Stimulated activated CD8-positive, alpha-beta memory T cell treated with anti-CD3 and anti-CD28 coated beads, Interleukin-12 subunit alpha, Interleukin-12 subunit beta, amount 100 ng/mL, for 24 hours (primary cell): ENCODE measurements around the gene TMEM63B.
A peak's percentile ranks its signal among the peaks of the same experiment; 100 is the strongest.
"Not testable (repeated sequence)": the region's sequence is repeated elsewhere in the genome, so short reads cannot be mapped to it uniquely, and the experiment has no call there.

ENCODE experiments used
- DNase-seq: peaks from one replicate; pipeline ENCODE4 v3.0.0-alpha.2; 2020; ENCODE audit errors: extremely low read depth

The TMEM63B gene

GRCh38 chr6:44094403-44095242 is 32.7 kb upstream of the TMEM63B start:
- no peak for DNase-seq

- not testable (repeated sequence) for DNase-seq
Measured at GRCh38 chr6:44095243-44095623, 32.1 kb upstream of the TMEM63B start.

GRCh38 chr6:44096612-44097011 is 30.7 kb upstream of the TMEM63B start:
- DNase-seq: peak; percentile 30

- no peak for DNase-seq
Measured at GRCh38 chr6:44097782-44098317, 29.5 kb upstream of the TMEM63B start.

GRCh38 chr6:44099192-44099591 is 28.2 kb upstream of the TMEM63B start:
- DNase-seq: no peak

GRCh38 chr6:44100088-44100550 is 27.2 kb upstream of the TMEM63B start:
- DNase-seq: no peak

- DNase-seq: no peak
Measured at GRCh38 chr6:44101832-44102231, 25.5 kb upstream of the TMEM63B start.

- DNase-seq: no peak
Measured at GRCh38 chr6:44102527-44102926, 24.8 kb upstream of the TMEM63B start.

GRCh38 chr6:44104481-44105021 is 22.8 kb upstream of the TMEM63B start:
- DNase-seq: no peak

GRCh38 chr6:44105146-44105545 is 22.2 kb upstream of the TMEM63B start:
- no peak for DNase-seq

GRCh38 chr6:44105993-44106740 is 21.2 kb upstream of the TMEM63B start:
- DNase-seq: no peak

- DNase-seq: no peak
Measured at GRCh38 chr6:44107017-44107416, 20.3 kb upstream of the TMEM63B start.

GRCh38 chr6:44108471-44108870 is 18.9 kb upstream of the TMEM63B start:
- no peak for DNase-seq

- DNase-seq: no peak
Measured at GRCh38 chr6:44109212-44109611, 18.1 kb upstream of the TMEM63B start.

- no peak for DNase-seq
Measured at GRCh38 chr6:44110005-44110676, 17.2 kb upstream of the TMEM63B start.

- DNase-seq: no peak
Measured at GRCh38 chr6:44110966-44111365, 16.4 kb upstream of the TMEM63B start.

- DNase-seq: no peak
Measured at GRCh38 chr6:44111434-44112417, 15.6 kb upstream of the TMEM63B start.

GRCh38 chr6:44113414-44113813 is 13.9 kb upstream of the TMEM63B start:
- no peak for DNase-seq

- DNase-seq: no peak
Measured at GRCh38 chr6:44115866-44116265, 11.5 kb upstream of the TMEM63B start.

- DNase-seq: no peak
Measured at GRCh38 chr6:44116641-44117382, 10.5 kb upstream of the TMEM63B start.
